Coronary artery (tissue), 2 donors: ENCODE measurements around the gene CCNB1IP1.
"Not testable (repeated sequence)": the region's sequence is repeated elsewhere in the genome, so short reads cannot be mapped to it uniquely, and the experiment has no call there.

Experiments used
- DNase-seq: peaks from one replicate; pipeline ENCODE4 v3.0.0-alpha.2; 2017; ENCODE audit warnings: low spot score
- H3K27ac ChIP-seq, 2 donors: fragments of 200-600 bp; sonication (generic); one replicate each; pipeline ENCODE4 v1.5.1; 2016 to 2019
- H3K4me3 ChIP-seq: fragments of 200-600 bp; sonication (generic); 2 replicates; pipeline ENCODE4 v1.5.1; 2016; ENCODE audit warnings: mild to moderate bottlenecking, moderate library complexity
- CTCF ChIP-seq: fragments of 200-600 bp; sonication (generic); IDR thresholded peaks from one replicate; pipeline ENCODE4 v1.5.1; 2019; ENCODE audit warnings: antibody characterized with exemption

CCNB1IP1 gene

GRCh38 chr14:20314026-20314425, 19.1 kb downstream of the CCNB1IP1 start:
- TF ChIP-seq CTCF, result no peak
- H3K4me3 ChIP-seq, result no peak overlapping the region
- no peak overlapping the region for H3K27ac ChIP-seq
- DNase-seq, result no peak

- H3K27ac ChIP-seq, result no peak overlapping the region
- DNase-seq, result no peak
- TF ChIP-seq CTCF, result peak; percentile 9
- H3K4me3 ChIP-seq, result peak overlapping the region; percentile 86
Measured at GRCh38 chr14:20306079-20306423, 27.0 kb downstream of the CCNB1IP1 start.

GRCh38 chr14:20305265-20306078, 27.6 kb downstream of the CCNB1IP1 start, which contains the start of gene TTC5:
TSS of gene TTC5 (minus strand) at chr14:20305951. CDS start at chr14:20305937, 14 bp downstream.
- H3K4me3 ChIP-seq, result peak within 1 kb of the TSS; percentile 86
- peak; percentile 88 for TF ChIP-seq CTCF
- DNase-seq, result peak; percentile 82
- peak within 1 kb of the TSS in 1 of 2 donors; percentile 73 for H3K27ac ChIP-seq

- TF ChIP-seq CTCF, result no peak
- H3K4me3 ChIP-seq, result no peak overlapping the region
- DNase-seq, result no peak
- no peak overlapping the region for H3K27ac ChIP-seq
Measured at GRCh38 chr14:20302042-20302755, 30.9 kb downstream of the CCNB1IP1 start.

- DNase-seq, result no peak
- no peak overlapping the region for H3K27ac ChIP-seq
- TF ChIP-seq CTCF, result no peak
- no peak overlapping the region for H3K4me3 ChIP-seq
Measured at GRCh38 chr14:20295067-20295466, 38.0 kb downstream of the CCNB1IP1 start.

GRCh38 chr14:20294636-20295035, 38.4 kb downstream of the CCNB1IP1 start:
- H3K4me3 ChIP-seq, result no peak overlapping the region
- H3K27ac ChIP-seq, result no peak overlapping the region
- DNase-seq, result no peak
- no peak for TF ChIP-seq CTCF

GRCh38 chr14:20281998-20282397, 51.1 kb downstream of the CCNB1IP1 start:
- not testable (repeated sequence) for DNase-seq, H3K4me3 ChIP-seq, H3K27ac ChIP-seq

GRCh38 chr14:20280265-20280664, 52.8 kb downstream of the CCNB1IP1 start:
- H3K27ac ChIP-seq, DNase-seq, H3K4me3 ChIP-seq: not testable (repeated sequence)
